GM23338 (cell line): ENCODE results near the gene PCSK2. TPM values are rescaled to one million over a fixed set of nuclear protein-coding genes. Genes with fewer than 3 reads are reported as not detected.

Source experiments
- ATAC-seq: fragments of 200-7000 bp; cut with Tn5 transposase; 3 replicates; pipeline ENCODE4 v1.9.1; 2020
- DNase-seq: peaks from one replicate; pipeline ENCODE4 v3.0.0-alpha.2; 2015; ENCODE audit warnings: low spot score
- H2AFZ ChIP-seq: fragments of 200-600 bp; sonication (generic); 2 replicates; pipeline ENCODE4 v1.8.0; 2016; ENCODE audit warnings: antibody characterized with exemption, mild to moderate bottlenecking, moderate library complexity
- H3F3A ChIP-seq: fragments of 200-600 bp; sonication (generic); replicated peaks from 2 replicates; pipeline ENCODE4 v1.8.0; 2017; ENCODE audit warnings: antibody characterized with exemption, mixed run types, low read depth
- H3K27ac ChIP-seq: fragments of 200-600 bp; sonication (generic); 2 replicates; pipeline ENCODE4 v1.6.1; 2016; ENCODE audit warnings: low read depth
- H3K27me3 ChIP-seq: fragments of 200-600 bp; sonication (generic); 2 replicates; pipeline ENCODE4 v1.8.0; 2016; ENCODE audit warnings: mild to moderate bottlenecking, mixed run types, moderate library complexity; ENCODE audit not compliant: insufficient read depth
- H3K36me3 ChIP-seq: fragments of 200-600 bp; sonication (generic); 2 replicates; pipeline ENCODE4 v1.8.0; 2016; ENCODE audit warnings: mild to moderate bottlenecking; ENCODE audit not compliant: insufficient read depth
- H3K4me1 ChIP-seq: fragments of 200-600 bp; sonication (generic); 2 replicates; pipeline ENCODE4 v1.8.0; 2016; ENCODE audit warnings: mild to moderate bottlenecking, moderate library complexity; ENCODE audit not compliant: insufficient read depth
- H3K4me2 ChIP-seq: fragments of 200-600 bp; sonication (generic); 2 replicates; pipeline ENCODE4 v1.7.1; 2017; ENCODE audit warnings: mixed run types
- H3K4me3 ChIP-seq: fragments of 200-600 bp; sonication (generic); 2 replicates; pipeline ENCODE4 v1.6.1; 2016; ENCODE audit warnings: mixed run types
- H3K79me2 ChIP-seq: fragments of 200-600 bp; sonication (generic); replicated peaks from 2 replicates; pipeline ENCODE4 v1.8.0; 2017; ENCODE audit warnings: mild to moderate bottlenecking; ENCODE audit not compliant: insufficient read depth
- H3K9me2 ChIP-seq: fragments of 200-600 bp; sonication (generic); 2 replicates; pipeline ENCODE4 v1.8.0; 2017; ENCODE audit not compliant: insufficient read depth
- H4K20me1 ChIP-seq: fragments of 200-600 bp; sonication (generic); replicated peaks from 2 replicates; pipeline ENCODE4 v1.8.0; 2017; ENCODE audit warnings: mild to moderate bottlenecking; ENCODE audit not compliant: insufficient read depth
- H3K27ac Mint-ChIP-seq: 2 replicates; pipeline ENCODE4 v1.8.0; 2020; ENCODE audit warnings: inconsistent platforms, mild to moderate bottlenecking, moderate library complexity, mixed read lengths
- H3K27me3 Mint-ChIP-seq: 3 replicates; pipeline ENCODE4 v1.8.0; 2022; ENCODE audit warnings: low read depth, mild to moderate bottlenecking, moderate library complexity, mixed read lengths, inconsistent platforms; ENCODE audit not compliant: insufficient read depth, poor library complexity
- H3K36me3 Mint-ChIP-seq: 3 replicates; pipeline ENCODE4 v1.8.0; 2021; ENCODE audit warnings: low read depth, mild to moderate bottlenecking, inconsistent platforms, moderate library complexity, mixed read lengths
- H3K4me1 Mint-ChIP-seq: 3 replicates; pipeline ENCODE4 v1.8.0; 2020; ENCODE audit warnings: mild to moderate bottlenecking, inconsistent platforms, mixed read lengths
- H3K4me3 Mint-ChIP-seq: 3 replicates; pipeline ENCODE4 v1.8.0; 2021; ENCODE audit warnings: moderate library complexity, mild to moderate bottlenecking, inconsistent platforms, mixed read lengths
- H3K9me3 Mint-ChIP-seq: 3 replicates; pipeline ENCODE4 v1.8.0; 2020; ENCODE audit warnings: moderate library complexity, mild to moderate bottlenecking, inconsistent platforms, mixed read lengths
- CREB1 ChIP-seq: fragments of 250-450 bp; sonication (Bioruptor Pico); IDR thresholded peaks from 2 replicates; pipeline ENCODE4 v1.5.0; 2020; ENCODE audit warnings: low read depth, mild to moderate bottlenecking, moderate library complexity
- ETS1 ChIP-seq: IDR thresholded peaks from 2 replicates; pipeline ENCODE4 v1.6.1; 2016; ENCODE audit warnings: antibody characterized with exemption
- EZH2 ChIP-seq: fragments of 200-600 bp; sonication (generic); IDR thresholded peaks from one replicate; pipeline ENCODE4 v1.8.0; 2017; ENCODE audit warnings: antibody characterized with exemption, mild to moderate bottlenecking, low read depth; ENCODE audit not compliant: unreplicated experiment
- EZH2phosphoT487 ChIP-seq: fragments of 200-600 bp; sonication (generic); IDR thresholded peaks from one replicate; pipeline ENCODE4 v1.8.1; 2018; ENCODE audit warnings: antibody characterized with exemption; ENCODE audit not compliant: unreplicated experiment
- JUNB ChIP-seq: IDR thresholded peaks from one replicate; pipeline ENCODE4 v1.6.1; 2016; ENCODE audit warnings: antibody characterized with exemption; ENCODE audit not compliant: unreplicated experiment
- NANOG ChIP-seq: IDR thresholded peaks from 2 replicates; pipeline ENCODE4 v1.6.1; 2016; ENCODE audit warnings: antibody characterized with exemption, borderline replicate concordance
- POLR2AphosphoS5 ChIP-seq: IDR thresholded peaks from 2 replicates; pipeline ENCODE4 v1.6.1; 2016; ENCODE audit warnings: antibody characterized with exemption, low read depth
- STAT1 ChIP-seq: IDR thresholded peaks from one replicate; pipeline ENCODE4 v1.6.1; 2016; ENCODE audit warnings: antibody characterized with exemption; ENCODE audit not compliant: unreplicated experiment
- ZNF114 ChIP-seq: fragments of 250-450 bp; sonication (Bioruptor Pico); IDR thresholded peaks from 2 replicates; pipeline ENCODE4 v1.5.0; 2020; ENCODE audit warnings: mild to moderate bottlenecking, moderate library complexity
- ZNF331 ChIP-seq: fragments of 250-450 bp; sonication (Bioruptor Pico); IDR thresholded peaks from 2 replicates; pipeline ENCODE4 v1.5.0; 2020; ENCODE audit warnings: low read depth, mild to moderate bottlenecking, moderate library complexity
- polyA plus RNA-seq: library from polyadenylated mRNA; unstranded; fragments of >200 nt; fragmentation: Nextera tagmentation; extraction: Ambion mirVana; gene quantifications from 2 replicates; pipeline ENCODE4 v1.2.1, GENCODE V29; 2016
- total RNA-seq: library from RNA; depleted of rRNA; stranded (reverse); fragments of >200 nt; shearing (Covaris generic); gene quantifications from 2 replicates; pipeline ENCODE4 v1.2.3, GENCODE V29; 2014
- TF ChIP-seq, protein P1 (sequence below): IDR thresholded peaks from one replicate; pipeline ENCODE4 v1.6.1; 2018; ENCODE audit warnings: antibody characterized with exemption; ENCODE audit not compliant: unreplicated experiment
- TF ChIP-seq, protein P2 (sequence below), 2 experiments: fragments of 200-600 bp in 1 of 2; sonication (generic) in 1 of 2; conservative IDR thresholded peaks; 2 replicates each; pipeline versions ENCODE4 v1.5.1 to v1.6.1; 2016 to 2017; ENCODE audit warnings: antibody characterized with exemption in 2 of 2, low read depth in 2 of 2, mild to moderate bottlenecking in 2 of 2, moderate library complexity in 1 of 2

Gene PCSK2
- total and polyA plus RNA-seq, 2 experiments from 2014 or later: 0.37 to 1.1 TPM

- Histone ChIP-seq H3K4me3 (no peak overlapping the region), H3K27ac (no peak overlapping the region), H3K79me2 (no peaks in the 10 kb centered on the region), H3K27me3 (no peaks in the 10 kb centered on the region), H2AFZ (no peak overlapping the region), H4K20me1 (no peaks in the 10 kb centered on the region), H3K36me3 (no peaks in the 10 kb centered on the region), H3K4me1 (no peaks in the 10 kb centered on the region), H3K4me2 (no peak overlapping the region), H3F3A (no peaks in the 10 kb centered on the region), H3K9me2 (no peaks in the 10 kb centered on the region; the same call in 1 of the 2 replicates)
- TF ChIP-seq CREB1 (no peak), ZNF114 (no peak), EZH2phosphoT487 (no peak), NANOG (no peak), POLR2AphosphoS5 (no peak), ETS1 (no peak), EZH2 (no peak), STAT1 (no peak), JUNB (no peak)
- TF ChIP-seq, protein P1, sequence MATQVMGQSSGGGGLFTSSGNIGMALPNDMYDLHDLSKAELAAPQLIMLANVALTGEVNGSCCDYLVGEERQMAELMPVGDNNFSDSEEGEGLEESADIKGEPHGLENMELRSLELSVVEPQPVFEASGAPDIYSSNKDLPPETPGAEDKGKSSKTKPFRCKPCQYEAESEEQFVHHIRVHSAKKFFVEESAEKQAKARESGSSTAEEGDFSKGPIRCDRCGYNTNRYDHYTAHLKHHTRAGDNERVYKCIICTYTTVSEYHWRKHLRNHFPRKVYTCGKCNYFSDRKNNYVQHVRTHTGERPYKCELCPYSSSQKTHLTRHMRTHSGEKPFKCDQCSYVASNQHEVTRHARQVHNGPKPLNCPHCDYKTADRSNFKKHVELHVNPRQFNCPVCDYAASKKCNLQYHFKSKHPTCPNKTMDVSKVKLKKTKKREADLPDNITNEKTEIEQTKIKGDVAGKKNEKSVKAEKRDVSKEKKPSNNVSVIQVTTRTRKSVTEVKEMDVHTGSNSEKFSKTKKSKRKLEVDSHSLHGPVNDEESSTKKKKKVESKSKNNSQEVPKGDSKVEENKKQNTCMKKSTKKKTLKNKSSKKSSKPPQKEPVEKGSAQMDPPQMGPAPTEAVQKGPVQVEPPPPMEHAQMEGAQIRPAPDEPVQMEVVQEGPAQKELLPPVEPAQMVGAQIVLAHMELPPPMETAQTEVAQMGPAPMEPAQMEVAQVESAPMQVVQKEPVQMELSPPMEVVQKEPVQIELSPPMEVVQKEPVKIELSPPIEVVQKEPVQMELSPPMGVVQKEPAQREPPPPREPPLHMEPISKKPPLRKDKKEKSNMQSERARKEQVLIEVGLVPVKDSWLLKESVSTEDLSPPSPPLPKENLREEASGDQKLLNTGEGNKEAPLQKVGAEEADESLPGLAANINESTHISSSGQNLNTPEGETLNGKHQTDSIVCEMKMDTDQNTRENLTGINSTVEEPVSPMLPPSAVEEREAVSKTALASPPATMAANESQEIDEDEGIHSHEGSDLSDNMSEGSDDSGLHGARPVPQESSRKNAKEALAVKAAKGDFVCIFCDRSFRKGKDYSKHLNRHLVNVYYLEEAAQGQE: no peak
- DNase-seq (no peak), ATAC-seq (peak; percentile 42; the same call in 2 of the 3 replicates)
- H3K27me3 Mint-ChIP-seq: peaks cover 3% of the 10 kb centered on the region
- no peaks in the 10 kb centered on the region for H3K9me3 Mint-ChIP-seq
- no peaks in the 10 kb centered on the region for H3K36me3 Mint-ChIP-seq
- H3K27ac Mint-ChIP-seq: no peak overlapping the region
- no peaks in the 10 kb centered on the region for H3K4me1 Mint-ChIP-seq
- H3K4me3 Mint-ChIP-seq: no peak overlapping the region
Measured at GRCh38 chr20:17439616-17440296, 212.9 kb downstream of the PCSK2 start.

DNA sequence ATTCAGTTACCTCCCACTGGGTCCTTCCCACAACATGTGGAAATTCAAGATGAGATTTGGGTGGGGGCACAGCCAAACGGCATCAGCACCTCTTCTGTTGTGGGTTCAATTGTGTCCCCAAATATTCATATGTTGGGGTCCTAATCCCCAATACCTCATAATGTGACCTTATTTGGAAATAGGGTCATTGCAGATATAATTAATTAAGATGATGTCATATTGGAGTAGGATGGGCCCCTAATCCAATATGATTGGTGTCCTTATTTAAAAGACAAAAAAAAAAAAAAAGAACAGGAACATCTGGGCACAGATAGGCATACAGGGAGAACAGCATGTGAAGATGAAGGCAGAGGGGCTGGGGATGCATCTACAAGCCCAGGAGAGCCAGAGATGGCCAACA is 214.9 kb downstream of the PCSK2 start:
- peaks cover 3% of the 10 kb centered on the region for H3K27me3 Mint-ChIP-seq
- TF ChIP-seq STAT1 (no peak), NANOG (no peak), ZNF331 (CRISPR knock-in tag) (no peak), ZNF114 (no peak)
- TF ChIP-seq, protein P2, sequence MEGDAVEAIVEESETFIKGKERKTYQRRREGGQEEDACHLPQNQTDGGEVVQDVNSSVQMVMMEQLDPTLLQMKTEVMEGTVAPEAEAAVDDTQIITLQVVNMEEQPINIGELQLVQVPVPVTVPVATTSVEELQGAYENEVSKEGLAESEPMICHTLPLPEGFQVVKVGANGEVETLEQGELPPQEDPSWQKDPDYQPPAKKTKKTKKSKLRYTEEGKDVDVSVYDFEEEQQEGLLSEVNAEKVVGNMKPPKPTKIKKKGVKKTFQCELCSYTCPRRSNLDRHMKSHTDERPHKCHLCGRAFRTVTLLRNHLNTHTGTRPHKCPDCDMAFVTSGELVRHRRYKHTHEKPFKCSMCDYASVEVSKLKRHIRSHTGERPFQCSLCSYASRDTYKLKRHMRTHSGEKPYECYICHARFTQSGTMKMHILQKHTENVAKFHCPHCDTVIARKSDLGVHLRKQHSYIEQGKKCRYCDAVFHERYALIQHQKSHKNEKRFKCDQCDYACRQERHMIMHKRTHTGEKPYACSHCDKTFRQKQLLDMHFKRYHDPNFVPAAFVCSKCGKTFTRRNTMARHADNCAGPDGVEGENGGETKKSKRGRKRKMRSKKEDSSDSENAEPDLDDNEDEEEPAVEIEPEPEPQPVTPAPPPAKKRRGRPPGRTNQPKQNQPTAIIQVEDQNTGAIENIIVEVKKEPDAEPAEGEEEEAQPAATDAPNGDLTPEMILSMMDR (conservative IDR thresholded peaks at IDR 0.05; ENCODE audit: low read depth in 2 of 2): no peak

More for the DNA sequence above, 214.9 kb downstream of the PCSK2 start:
- Histone ChIP-seq H3K79me2 (no peaks in the 10 kb centered on the region), H3F3A (no peaks in the 10 kb centered on the region), H3K4me2 (no peak overlapping the region), H2AFZ (no peak overlapping the region; the same call in 1 of the 2 replicates), H3K4me3 (no peak overlapping the region), H3K4me1 (no peaks in the 10 kb centered on the region), H3K9me2 (no peaks in the 10 kb centered on the region; the same call in 1 of the 2 replicates), H3K36me3 (no peaks in the 10 kb centered on the region), H4K20me1 (no peaks in the 10 kb centered on the region), H3K27ac (no peak overlapping the region), H3K27me3 (no peaks in the 10 kb centered on the region)
- DNase-seq (no peak), ATAC-seq (no peak)
- H3K4me3 Mint-ChIP-seq: no peak overlapping the region
- no peaks in the 10 kb centered on the region for H3K4me1 Mint-ChIP-seq
- no peaks in the 10 kb centered on the region for H3K9me3 Mint-ChIP-seq
- H3K36me3 Mint-ChIP-seq: no peaks in the 10 kb centered on the region
- H3K27ac Mint-ChIP-seq: no peak overlapping the region
